OCI-LY3 (cell line): Measurements from ENCODE around the gene SHISAL2A.

Experiments
- CTCF ChIP-seq: fragments of 200-600, 300-600 bp; sonication (generic); IDR thresholded peaks from 2 replicates; pipeline ENCODE4 v1.5.1; 2014; ENCODE audit warnings: antibody characterized with exemption, low read length, low read depth
- EZH2phosphoT487 ChIP-seq: fragments of 200-600 bp; shearing (Covaris generic); IDR thresholded peaks from 2 replicates; pipeline ENCODE4 v1.6.1; 2018; ENCODE audit warnings: antibody characterized with exemption, mixed run types, low read depth

- TF ChIP-seq EZH2phosphoT487 (no peak), CTCF (no peak)
Measured at GRCh38 chr1:52658795-52659194, 25.8 kb downstream of the SHISAL2A start.
